AG09319 (cell line): ENCODE data around the gene SEPTIN8.

Experiments used
- DNase-seq: peaks from one replicate; pipeline ENCODE4 v3.0.0-alpha.2; 2010; ENCODE audit warnings: low read depth; ENCODE audit errors: extremely low read depth
- TF ChIP-seq, protein P1 (sequence below): IDR thresholded peaks from 2 replicates; pipeline ENCODE4 v1.5.1; 2011; ENCODE audit warnings: low read depth, mild to moderate bottlenecking, inconsistent platforms, low read length, moderate library complexity

Gene SEPTIN8

DNA sequence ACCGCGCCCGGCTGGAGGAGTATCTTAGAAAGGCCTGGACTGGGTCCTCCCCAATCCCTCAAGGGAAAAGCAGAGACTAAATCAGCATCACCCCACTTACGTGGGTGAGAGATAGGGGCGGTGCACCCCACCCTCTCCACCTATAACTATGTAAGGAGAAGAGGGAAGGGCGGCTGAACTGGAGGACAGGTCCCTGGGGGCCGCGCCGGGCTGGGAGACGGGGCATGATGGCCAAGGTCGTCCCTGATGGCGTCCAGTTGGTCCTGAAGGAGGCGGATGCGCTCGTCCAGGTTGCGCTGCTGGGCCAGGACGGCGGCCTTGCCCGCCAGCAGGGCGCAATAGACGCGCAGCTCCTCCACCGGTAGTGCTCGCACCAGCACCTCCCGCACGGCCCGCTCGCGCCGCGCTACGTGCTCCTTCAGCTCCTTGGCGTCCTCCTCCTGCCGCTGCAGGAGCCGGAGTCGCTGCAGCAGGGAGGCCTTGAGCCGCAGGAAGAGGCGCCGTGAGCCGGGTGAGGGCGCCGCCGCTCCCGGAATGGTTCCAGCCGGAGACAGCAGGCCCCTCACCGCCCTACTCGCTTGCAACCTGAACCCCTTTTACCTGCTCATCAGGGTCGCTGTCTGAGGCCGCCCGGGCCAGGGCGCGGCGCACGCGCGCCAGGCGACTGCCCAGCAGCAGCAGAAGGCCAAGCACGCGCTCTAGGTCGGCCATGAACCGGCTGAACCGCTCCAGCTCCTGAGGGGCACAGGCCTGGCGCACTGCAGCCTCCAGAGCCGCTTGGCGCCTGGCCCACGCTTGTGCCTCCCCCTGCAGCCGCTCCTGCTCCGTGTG lies 45.8 kb upstream of the SEPTIN8 start:
- TF ChIP-seq, protein P1, sequence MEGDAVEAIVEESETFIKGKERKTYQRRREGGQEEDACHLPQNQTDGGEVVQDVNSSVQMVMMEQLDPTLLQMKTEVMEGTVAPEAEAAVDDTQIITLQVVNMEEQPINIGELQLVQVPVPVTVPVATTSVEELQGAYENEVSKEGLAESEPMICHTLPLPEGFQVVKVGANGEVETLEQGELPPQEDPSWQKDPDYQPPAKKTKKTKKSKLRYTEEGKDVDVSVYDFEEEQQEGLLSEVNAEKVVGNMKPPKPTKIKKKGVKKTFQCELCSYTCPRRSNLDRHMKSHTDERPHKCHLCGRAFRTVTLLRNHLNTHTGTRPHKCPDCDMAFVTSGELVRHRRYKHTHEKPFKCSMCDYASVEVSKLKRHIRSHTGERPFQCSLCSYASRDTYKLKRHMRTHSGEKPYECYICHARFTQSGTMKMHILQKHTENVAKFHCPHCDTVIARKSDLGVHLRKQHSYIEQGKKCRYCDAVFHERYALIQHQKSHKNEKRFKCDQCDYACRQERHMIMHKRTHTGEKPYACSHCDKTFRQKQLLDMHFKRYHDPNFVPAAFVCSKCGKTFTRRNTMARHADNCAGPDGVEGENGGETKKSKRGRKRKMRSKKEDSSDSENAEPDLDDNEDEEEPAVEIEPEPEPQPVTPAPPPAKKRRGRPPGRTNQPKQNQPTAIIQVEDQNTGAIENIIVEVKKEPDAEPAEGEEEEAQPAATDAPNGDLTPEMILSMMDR = no peak
- DNase-seq = no peak

DNA sequence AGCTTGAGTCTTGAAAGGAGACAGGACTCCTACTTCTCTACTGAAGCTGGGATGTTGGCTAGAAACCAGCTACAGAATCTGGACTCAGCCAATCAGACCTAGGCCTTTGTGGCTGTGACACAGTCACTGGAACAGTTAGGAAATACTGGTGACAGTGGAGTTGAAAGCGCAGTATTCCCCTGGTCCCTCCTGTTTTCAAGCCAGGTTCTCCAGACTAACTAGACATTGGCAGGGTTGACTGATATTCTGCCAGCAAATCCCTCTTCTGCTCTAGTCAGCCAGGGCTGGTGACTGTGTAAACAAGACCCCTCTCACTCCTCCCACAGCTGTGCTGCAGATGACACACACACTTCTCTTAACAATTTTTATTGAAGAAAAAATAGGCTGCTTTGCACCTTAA lies 44.8 kb upstream of the SEPTIN8 start:
- DNase-seq = no peak
- TF ChIP-seq, protein P1 = no peak

DNA sequence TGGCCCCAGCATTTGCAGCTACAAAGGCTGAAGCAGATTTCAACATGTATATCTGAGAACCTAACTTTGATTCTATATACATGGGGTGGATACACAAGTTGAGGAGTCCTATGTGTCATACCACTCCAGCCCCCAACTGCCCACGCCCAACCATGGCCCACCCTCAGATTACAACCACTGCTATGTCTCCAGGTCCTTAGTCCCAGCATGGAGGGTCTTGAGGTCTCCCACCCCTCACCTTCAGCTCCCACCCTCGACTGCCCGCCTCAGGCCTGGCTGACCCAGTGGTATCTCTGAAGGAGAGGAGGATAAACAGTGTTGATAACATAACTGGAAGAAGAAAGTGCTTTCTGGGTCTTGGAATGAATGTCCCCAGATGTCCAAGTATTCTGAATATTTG lies 44.3 kb upstream of the SEPTIN8 start:
- TF ChIP-seq, protein P1 = no peak
- no peak for DNase-seq

DNA sequence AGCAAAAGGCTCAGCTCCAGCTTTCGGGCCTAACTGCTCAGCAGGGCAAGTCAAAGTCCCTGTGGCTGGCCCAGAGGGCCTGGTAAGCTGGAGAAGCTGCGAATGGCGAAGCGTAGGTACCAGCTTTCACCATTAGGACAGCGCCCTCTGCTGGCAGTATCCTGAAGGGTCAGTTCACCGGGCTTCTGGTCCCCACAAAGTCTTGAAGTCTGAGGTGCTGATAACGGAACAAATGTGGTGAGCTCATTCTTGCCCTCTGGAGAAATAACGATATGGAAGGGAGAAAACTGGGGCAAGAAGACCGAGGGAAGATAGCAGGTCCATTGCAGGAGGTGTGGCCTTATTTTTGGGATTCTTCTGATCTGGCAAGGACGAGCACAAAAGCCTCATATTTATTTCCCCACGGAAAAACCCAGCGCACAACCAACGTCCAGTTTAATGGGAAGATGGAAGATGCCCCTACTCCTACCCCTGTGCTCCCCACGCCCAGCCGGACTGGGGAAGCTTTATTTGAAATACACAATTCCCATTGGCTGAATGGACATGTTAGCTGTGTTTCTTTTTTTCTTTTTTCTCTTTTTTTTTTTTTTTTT lies 43.2 kb upstream of the SEPTIN8 start:
- DNase-seq = peak; percentile 79
- TF ChIP-seq, protein P1 = peak; percentile 86

DNA sequence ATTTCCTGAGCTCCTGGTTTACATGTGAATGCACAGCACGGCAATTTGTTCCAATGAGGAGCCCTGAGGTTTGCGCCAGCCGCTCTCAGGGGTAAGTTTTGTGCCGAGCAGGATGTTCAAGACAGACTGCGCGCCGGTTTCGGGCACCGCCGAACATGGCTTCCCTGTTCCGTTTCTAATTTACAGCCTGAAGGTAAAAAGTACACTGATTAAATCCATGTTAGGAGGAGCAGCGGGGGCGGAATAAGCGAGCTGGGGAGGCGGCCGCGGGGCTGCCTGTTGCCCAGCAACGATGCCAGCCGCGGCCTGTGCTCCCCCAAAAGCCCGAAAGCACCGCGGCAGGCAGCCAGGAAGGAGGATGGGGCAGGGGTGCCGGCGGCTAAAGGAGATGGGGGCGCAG lies 42.4 kb upstream of the SEPTIN8 start:
- TF ChIP-seq, protein P1 = no peak
- DNase-seq = no peak

DNA sequence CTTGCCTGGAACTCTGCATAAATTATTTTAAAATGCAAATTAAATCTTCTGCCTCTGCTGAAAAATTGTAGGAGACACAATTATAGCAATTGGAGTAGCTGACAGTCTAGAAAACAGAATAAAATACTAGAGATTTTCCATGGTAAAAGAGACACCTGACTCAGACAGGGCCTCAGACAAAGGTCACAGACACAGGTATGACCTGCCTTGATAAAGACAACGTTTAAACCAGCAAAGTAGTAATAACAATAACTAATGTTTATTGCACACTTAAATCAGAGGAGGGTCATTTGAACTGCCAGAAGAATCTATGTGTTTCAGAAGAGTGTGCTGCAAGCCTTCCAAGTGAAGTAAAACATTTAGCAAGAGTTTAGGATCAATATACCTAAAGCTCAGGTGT lies 40.0 kb upstream of the SEPTIN8 start:
- TF ChIP-seq, protein P1 = no peak
- DNase-seq = no peak

DNA sequence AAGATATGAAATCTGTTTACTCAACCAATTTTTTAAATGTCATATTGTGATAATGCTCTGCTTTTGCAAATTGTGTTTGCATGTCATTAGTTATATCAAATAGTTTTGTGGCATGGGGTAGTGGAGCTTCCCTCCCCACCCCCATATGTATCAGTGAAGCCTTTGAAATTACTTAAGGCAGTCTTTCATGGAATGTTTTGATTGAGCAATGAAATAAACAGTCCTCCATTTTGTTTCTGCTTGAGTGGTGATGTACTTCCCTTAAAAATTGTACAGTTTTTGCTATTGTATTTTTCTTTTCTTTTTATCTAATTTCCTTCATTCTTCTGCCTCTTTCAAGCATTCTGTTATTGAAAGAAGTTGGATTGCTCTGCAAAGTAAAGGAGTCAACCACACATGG lies 39.5 kb upstream of the SEPTIN8 start:
- no peak for DNase-seq
- TF ChIP-seq, protein P1 = no peak
